Spleen (tissue), 7 donors: Measurements from ENCODE around the gene SLC35F6.

Experiments
- CTCF ChIP-seq, 11 experiments: fragments of 200-600 bp in 7 of 11; fragments of 450-650 bp in 4 of 11; sonication (generic) in 4 of 11; IDR thresholded peaks in 8 of 11; conservative IDR thresholded peaks in 3 of 11; 1 replicate in 7 of 11; 2 replicates in 4 of 11; pipeline versions ENCODE4 v1.4.0 to v1.8.0; 2016 to 2021; ENCODE audit warnings: antibody characterized with exemption in 11 of 11, inconsistent platforms in 4 of 11, mild to moderate bottlenecking in 1 of 11
- POLR2A ChIP-seq, 3 donors: fragments of 450-650 bp; IDR thresholded peaks; one replicate each; pipeline ENCODE4 v1.5.1; 2017; ENCODE audit warnings: antibody characterized with exemption in 3 of 3, mild to moderate bottlenecking in 1 of 3
- POLR2AphosphoS5 ChIP-seq, 3 donors: sonication (generic); formaldehyde crosslinking; IDR thresholded peaks; one replicate each; pipeline ENCODE4 v1.5.1; 2017; ENCODE audit warnings: antibody characterized with exemption in 3 of 3
- donor health status: DM: no; HTN: no; CAD: no; lungs with moderate emphysema.
- donor health status: DM: no; HTN: no; CAD: no.
- donor health status: DM: no; HTN: no; CAD: no.

- TF ChIP-seq CTCF (IDR thresholded peaks at IDR 0.05 in 8 of 11, conservative IDR thresholded peaks at IDR 0.05 in 3 of 11) (no peak), POLR2AphosphoS5 (IDR thresholded peaks at IDR 0.05) (no peak), POLR2A (IDR thresholded peaks at IDR 0.05) (no peak)
These were observed 48.0 kb downstream of the SLC35F6 start for GRCh38 chr2:26811791-26812694.
